ENCODE results near the gene CYP3A4.
"Not testable (repeated sequence)": the region's sequence is repeated elsewhere in the genome, so short reads cannot be mapped to it uniquely, and the experiment has no call there.

Gene CYP3A4

DNA sequence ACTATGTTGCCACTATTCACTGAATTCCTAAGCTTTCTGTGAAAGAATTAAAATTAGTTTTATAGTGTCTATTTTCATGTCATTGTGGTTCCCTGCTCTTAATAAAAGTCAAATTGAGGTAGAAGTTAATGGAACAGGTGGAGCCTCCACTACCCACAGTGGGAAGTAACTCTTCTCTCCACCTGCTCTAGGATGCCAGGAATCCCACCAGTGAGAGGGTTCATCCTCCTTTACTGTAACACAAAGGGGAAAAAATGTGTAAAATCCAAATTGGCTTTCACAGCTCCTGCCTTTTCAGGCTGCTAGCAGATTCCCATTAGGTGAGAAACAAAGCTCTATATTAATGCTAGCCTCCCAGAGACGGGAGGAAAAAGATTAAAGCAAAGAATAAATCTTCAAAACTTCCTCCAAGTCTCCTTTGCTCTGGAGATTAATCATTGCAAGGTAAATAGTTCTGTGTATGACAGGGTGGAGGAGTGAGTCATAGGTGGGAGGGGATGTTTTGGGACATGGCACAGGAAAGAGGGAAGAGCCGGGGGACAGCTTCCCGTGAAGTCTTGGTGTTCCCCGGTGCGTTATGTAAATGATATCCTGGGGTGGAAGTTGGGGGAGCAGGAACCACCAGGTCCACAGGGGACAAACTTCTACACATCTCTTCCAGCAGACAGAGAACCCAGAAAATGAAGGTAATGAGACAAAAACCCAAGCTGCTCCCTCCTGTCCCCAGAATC lies 32.5 kb downstream of the CYP3A4 start:
- DNase-seq: not testable (repeated sequence)

DNA sequence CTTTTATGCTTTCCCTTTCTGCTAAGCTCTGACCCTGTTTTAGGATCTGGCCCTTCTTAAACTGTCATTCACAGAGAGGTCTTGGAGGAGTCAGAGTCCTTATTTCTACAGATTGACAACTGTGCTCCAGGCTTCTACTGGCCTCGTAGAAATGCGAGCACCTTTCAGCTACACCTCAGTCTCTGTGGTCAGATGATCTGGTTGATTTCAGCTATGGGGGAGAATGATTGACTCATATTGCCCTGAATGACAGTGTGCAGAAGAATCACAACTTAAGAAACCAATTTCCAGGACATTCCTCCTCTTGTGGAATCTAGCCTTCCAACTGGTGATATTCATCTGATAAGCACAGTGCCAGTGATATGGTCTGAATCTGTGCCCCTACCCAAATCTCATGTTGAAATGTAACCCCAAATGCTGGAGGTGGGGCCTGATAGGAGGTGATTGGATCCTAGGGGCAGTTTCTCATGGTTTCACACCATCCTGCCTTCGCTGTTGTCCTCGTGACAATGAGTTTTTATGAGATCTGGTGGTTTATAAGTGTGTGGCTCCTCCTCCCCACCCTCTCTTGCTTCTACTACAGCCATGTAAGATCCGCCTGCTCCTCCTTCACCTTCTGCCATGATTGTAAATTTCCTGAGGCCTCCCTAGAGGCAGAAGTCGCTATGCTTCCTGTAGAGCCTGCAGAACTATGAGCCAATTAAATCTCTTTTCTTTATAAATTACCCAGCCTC lies 35.0 kb downstream of the CYP3A4 start:
- no peak for DNase-seq

DNA sequence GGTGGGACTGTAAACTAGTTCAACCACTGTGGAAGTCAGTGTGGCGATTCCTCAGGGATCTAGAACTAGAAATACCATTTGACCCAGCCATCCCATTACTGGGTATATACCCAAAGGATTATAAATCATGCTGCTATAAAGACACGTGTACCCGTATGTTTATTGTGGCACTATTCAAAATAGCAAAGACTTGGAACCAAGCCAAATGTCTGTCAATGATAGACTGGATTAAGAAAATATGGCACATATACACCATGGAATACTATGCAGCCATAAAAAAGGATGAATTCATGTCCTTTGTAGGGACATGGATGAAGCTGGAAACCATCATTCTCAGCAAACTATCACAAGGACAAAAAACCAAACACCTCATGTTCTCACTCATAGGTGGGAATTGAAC lies 37.1 kb downstream of the CYP3A4 start:
- not testable (repeated sequence) for DNase-seq

DNA sequence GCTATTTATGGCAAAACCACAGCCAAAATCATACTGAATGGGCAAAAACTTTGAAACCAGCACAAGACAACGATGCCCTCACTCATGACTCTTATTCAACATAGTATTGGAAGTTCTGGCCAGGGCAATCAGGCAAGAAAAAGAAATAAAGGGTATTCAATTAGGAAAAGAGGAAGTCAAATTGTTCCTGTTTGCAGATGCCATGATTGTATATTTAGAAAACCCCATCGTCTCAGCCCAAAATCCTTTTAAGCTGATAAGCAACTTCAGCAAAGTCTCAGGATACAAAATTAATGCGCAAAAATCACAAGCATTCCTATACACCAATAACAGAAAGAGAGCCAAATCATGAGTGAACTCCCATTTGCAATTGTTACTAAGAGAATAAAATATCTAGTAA lies 38.6 kb downstream of the CYP3A4 start:
- DNase-seq: not testable (repeated sequence)

DNA sequence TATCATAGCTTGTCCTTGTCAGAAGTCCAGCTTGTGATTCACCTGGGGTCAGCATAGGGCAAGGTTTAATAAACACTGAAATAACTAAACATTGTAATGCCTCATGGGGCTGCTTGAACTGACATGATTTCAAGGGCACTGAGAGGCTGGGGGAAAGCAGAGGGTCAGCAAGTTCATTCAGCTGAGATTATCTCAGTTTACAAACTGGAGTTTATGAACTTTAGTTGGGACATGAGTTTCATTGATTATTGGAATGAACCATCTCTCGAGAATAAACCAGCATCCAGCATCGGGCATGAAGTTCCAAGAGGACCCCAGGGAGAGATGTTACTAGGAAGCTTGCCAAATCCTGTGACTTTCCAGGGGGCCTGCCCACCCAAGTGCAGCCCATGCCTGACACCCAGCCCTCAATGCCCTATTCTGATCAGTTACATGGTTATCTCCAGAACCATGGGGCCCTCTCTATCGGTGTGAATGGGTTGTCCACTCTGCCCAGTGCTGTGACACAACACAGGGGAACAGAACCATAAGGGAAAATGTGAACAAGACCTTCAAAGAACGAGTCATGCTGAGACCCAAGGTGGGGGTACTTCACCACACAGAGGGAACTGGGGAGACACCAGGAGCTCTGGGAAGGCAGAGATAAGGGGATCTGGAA lies 41.1 kb downstream of the CYP3A4 start:
- no peak for DNase-seq

DNA sequence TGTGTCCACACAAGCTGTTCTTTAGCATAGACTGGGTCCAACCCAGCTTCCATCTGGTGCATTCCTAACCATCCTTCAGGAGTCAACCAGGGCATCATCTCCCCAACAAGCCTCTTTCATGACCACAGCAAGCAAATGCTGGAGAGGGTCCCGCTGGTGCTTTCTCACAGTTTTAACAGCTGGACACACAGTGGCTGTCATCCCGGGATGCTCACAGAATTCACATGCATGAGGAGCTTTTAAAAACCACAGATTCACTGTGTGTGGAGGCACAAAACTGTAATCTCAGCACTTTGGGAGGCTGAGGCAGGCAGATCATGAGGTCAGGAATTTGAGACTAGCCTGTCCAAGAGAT lies 42.6 kb downstream of the CYP3A4 start:
- DNase-seq: no peak

DNA sequence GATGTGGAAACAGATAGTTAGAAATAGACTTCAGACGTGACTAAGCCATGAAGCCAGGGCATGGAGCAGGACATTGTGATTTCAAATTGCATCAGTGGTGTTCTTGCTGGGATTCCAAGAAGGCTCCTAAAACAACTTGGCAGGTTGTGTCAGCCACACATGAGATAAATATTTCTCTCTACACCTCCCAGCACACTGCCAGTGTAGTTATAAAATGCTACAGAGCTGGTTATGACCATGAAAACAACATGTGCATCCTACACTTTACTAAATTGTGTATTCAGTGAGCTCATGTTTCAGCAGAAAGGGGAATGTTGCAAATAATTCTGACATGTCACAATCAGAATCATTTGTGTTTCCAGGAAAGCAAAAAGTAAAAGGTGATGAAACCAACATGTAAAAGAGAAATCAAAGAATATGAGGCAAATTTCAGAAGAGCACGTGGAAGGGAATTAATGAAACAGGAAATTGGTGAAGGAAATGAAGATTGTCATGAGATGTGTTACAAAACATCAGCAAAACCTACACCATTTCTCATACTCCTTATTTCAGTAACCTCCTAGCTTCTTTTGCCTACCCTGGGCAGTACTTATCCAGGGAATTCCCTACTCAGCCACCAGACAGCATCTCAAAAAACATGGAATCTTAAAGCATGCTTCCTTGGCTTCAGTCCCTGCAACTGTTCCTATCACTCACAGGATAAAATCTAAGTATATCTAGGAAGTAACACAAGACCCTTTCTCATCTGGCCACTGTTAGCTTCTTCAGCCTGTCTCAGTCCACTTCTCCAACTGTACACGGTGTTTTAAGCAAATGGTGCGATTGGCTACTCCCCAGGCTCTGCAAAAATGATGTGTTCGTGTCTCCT lies 43.2 kb downstream of the CYP3A4 start:
- DNase-seq: no peak

DNA sequence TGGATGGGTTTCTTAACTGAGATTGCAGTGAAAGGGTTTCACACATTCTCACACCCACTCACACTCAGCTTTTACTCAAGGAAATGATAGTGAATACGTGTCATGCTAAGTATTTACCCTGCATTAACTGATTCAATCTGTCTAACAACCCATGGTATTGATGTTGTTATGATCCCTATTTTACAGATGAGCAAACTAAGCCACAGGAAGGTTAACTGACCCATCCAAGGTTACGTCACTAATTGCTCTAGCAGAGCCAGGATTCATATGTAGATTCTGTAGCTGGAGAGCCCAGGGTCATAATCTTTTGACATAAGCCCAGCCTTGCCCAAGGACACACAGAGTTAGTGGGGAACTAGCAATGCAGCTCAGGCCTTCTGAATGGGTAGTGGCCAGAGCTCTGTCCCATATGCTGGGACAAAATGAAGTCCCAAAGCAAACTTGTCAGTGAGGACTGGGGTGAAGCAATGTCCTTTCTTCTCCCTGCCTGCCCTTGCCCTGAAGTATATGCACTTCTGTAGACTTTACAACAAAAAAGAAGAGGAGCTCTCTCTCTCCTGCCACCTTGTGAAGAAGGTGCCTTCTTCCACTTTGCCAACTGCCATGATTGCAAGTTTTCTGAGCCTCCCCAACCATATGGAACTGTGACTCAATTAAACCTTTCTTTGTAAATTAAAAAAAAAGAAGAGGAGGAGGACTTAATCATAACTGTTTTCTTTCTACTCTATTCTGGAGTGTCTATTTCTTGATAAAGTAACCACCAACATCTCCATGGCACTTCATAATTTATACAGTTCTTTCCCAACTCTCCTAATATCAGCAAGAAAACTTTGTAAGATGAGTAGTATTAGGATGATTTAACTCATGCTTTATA lies 44.0 kb downstream of the CYP3A4 start:
- no peak for DNase-seq

DNA sequence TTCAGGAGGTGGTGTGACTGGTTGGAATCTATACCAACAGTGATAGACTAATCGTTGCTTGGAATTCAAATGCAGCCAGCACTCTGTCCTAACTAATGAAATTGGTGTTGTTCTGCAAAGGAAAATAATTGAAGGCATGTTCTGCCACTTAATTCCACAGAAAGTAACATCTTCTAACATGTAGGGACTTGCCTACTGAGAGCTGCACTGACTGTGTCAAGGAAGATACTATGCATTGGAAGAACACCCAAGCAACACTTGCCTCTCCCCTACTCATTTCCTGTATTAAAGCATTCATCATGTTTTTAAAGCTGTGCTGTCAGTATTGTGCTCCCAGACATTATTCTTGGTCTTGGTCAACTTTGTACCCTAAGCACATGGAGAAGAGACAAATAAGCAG lies 46.3 kb downstream of the CYP3A4 start:
- DNase-seq: no peak

DNA sequence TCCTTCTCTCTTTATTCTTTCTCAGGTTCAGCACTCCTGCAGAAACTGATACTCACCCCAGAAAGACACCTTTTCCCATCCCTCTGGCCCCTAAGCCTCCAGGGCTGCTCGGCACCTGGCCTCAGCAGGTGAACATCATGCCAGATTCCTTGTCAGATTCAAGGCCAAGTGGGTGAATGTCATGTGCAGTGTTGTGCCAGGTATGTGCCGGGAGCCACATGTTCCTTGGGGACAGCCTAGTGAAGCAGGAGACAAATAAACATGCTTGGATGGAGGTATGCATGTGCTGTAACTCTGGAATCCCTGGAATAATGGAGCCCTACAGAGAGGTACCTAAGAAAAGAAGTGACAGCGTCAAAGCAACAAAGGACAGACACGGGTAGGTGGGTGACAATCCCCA lies 47.3 kb downstream of the CYP3A4 start:
- DNase-seq: not testable (repeated sequence)

DNA sequence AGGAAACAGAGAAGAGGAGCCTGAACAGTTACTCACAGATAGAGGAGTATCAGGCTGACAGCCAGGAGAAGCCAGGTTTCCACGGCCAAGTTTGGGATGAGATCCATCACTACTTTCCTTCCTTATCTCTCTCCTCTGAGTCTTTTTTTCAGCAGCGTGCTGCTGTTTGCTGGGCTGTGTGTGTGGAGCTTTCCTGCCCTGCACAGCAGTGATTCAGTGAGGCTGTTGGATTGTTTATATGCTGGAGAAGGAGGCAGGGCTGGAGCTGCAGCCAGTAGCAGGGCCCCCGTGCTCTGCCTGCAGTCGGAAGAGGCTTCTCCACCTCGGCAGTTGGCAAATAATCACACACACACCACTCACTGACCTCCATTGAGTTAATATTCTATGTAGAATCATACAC lies 49.0 kb downstream of the CYP3A4 start, which contains the start of gene CYP3A7:
CYP3A7 (minus strand) TSS at position 210 of the 400 bp plus-strand sequence; CDS start at position 107, 103 bp downstream.
- DNase-seq: no peak

DNA sequence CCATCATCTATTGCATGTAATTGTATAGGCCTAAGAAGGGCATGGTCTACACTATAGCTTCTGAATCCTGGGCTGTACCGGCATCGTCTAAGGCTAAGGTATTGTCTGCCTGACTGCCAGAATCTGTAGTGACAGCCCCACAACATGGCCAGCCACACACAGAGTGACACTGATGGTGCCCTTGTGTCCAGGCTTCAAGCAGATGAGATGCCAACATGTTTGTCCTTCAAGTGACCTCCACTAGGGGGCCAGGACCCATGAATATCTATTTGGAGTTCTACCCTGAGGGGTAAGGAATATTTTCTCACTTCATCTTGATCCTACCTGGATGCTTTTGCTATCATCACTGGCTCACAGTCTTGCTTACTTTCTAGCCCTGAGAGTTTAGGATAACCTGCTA lies 50.5 kb downstream of the CYP3A4 start:
- no peak for DNase-seq

DNA sequence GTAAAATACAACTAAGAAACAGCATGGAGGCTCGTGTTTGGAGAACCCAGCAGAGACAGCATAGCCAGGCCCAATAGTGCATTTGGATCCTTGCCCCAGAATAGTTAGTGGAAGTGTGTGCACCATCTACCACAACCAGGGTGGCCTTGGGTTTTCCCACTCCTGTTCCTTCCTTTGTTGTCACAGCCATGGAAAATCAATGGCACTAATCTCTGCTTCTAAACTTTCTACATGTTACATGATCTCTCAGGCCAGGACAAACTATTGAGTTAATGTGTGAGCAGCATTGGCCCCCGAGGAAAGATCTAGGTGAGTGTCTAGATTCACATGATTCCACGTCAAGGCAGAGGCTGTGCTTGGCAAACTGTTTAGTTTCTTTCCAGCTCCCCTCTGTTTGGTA lies 51.0 kb downstream of the CYP3A4 start:
- no peak for DNase-seq

DNA sequence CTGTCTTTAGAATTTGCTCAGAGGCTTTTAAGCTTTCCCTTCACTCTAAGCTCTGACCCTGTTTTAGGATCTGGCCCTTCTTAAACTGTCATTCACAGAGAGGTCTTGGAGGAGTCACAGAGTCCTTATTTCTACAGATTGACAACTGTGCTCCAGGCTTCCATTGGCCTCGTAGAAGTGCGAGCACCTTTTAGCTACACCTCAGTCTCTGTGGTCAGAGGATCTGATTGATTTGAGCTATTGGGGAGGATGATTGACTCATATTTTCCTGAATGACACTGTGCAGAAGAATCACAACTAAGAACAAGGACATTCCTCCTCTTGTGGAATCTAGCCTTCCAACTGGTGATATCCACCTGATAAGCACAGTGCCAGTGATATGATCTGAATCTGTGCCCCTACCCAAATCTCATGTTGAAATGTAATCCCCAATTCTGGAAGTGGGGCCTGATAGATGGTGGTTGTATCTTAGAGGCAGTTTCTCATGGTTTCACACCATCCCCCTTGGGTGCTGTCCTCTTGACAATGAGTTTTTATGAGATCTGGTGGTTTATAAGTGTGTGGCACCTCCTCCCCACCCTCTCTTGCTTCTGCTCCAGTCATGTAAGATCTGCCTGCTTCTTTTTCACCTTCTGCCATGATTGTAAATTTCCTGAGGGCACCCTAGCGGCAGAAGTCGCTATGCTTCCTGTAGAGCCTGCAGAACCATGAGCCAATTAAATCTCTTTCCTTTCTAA lies 52.2 kb downstream of the CYP3A4 start:
- no peak for DNase-seq

DNA sequence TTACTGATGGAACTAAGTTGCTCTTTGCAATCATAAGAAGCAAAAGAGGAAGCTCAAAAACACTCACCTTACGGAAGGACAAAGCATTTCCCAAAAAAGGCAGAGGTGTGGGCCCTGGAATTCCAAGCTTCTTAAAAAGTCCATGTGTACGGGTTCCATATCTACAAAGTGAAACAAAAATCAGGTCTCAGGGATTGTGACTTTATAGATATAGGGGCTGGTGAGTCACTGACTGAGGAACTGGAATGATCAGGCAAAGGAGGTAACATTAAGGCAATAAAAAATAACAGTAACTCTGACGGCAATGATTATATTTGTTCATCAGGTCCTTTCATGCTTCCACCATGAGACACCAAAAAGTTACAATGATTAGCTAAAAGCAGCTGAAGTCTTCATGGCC lies 53.0 kb downstream of the CYP3A4 start:
- no peak for DNase-seq

DNA sequence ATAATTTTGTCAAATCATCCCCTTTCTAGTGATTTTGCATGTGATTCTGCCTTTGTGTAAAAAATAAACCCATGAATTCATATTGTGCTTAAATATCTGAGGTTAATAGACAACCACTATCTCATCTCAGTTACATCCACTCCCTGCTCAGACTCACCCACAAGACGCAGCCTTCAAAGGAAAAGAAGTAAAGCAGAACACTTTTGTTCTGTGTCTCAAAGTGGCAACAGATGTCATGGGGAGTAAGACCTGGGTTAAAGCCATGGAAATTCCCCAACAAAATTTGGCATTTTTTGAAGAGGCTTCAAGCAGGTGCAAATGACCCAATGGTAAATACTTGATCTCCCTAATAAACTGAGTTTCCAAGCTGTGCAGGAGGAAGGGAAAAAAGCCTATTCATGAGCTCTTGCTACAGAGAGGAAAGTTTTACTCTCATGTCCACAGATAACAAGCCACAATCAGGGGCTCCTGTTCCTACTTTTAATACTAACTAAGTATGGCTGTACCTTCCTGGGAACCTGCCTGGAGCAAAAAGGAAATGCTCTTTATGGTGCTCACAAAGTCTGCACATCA lies 53.7 kb downstream of the CYP3A4 start:
- DNase-seq: no peak

DNA sequence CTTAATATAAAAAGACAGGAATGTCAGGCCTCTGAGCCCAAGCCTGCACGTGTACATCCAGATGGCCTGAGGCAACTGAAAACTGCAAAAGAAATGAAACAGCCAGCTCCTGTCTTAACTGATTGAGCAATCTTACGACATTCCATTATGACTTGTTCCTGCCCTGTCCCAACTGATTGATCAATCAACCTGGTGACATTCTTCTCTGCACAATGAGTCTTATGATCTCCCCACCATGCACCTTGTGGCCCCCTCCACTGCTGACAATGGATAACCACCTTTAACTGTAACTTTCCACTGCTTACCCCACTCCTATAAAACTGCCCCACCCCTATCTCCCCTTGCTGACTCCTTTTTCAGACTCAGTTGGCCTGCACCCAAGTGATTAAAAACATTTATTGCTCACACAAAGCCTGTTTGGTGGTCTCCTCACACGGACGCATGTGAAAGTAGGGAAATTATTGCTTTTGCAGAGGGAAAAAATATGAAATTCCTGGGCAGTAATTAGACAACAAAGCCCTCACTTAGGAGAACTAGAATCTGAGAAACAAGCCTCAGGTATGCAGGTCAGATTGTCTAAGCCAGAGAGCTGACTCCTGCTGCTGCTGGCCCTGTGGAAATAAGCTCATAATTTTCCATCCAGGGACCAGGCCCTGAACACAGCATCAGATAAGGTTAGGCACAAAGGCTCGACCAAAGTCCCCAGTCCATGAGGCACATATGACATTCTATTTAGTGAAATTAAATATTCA lies 54.3 kb downstream of the CYP3A4 start:
- DNase-seq: peak; percentile 32

DNA sequence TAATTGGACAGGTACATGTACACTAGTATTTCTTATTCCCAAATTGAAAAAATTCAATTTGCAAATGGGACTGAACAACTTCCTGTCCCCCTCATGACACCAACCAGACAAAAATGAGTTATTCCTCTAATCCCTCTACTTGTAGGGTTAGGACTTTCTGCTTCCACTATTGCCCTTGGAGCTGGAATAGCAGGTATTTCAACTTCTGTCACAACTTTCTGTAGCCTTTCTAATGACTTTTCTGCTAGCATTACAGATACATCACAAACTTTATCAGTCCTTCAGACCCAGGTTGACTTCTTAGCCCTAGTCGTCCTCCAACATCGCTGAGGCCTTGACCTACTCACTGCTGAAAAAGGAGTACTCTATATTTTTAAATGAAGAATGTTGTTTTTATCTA lies 55.4 kb downstream of the CYP3A4 start:
- no peak for DNase-seq

DNA sequence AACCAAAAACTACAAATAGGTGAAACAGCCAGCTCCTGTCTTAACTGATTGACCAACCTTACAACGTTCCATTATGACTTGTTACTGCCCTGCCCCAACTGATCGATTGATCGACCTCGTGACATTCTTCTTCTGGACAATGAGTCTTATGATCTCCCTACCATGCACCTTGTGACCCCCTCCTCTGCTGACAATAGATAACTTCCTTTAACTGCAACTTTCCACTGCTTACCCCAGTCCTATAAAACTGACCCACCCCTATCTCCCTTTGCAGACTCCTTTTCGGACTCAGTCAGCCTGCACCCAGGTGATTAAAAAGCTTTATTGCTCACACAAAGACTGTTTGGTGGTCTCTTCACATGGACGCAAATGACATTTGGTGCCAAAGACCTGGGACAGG lies 60.8 kb downstream of the CYP3A4 start:
- DNase-seq: not testable (repeated sequence)
